Tracheal epithelial cell (primary cell): Measurements from ENCODE around the gene SPZ1. TPM values are rescaled to one million over a fixed set of nuclear protein-coding genes. Genes with fewer than 3 reads are reported as not detected.

Source experiments
- total RNA-seq: library from RNA; depleted of rRNA; stranded (reverse); fragments of >200 nt; gene quantifications from 2 replicates; pipeline ENCODE4 v1.2.1, GENCODE V29; 2014

SPZ1 gene
- total RNA-seq = not detected in 2 replicates

GRCh38 chr5:80319702-80320101, at the start of gene SPZ1:
Gene SPZ1, plus strand, starts transcription at chr5:80320002. Its CDS starts 214 bp downstream, at chr5:80320216.

Other genes starting within 250 kb of the SPZ1 start
- 28.7 and 33.7 TPM in 2 replicates for gene SERINC5, start 64.0 kb upstream of the SPZ1 start, total RNA-seq
- gene ZFYVE16, start 88.1 kb downstream of the SPZ1 start, total RNA-seq = 15.1 and 16.6 TPM in 2 replicates
- 0.43 and 0.48 TPM in 2 replicates for gene FAM151B, start 168.1 kb downstream of the SPZ1 start, total RNA-seq